G401 (cell line): ENCODE measurements around the gene KCNG4. TPM values are rescaled to one million over a fixed set of nuclear protein-coding genes. Genes with fewer than 3 reads are reported as not detected.

Source experiments
- DNase-seq: peaks from one replicate; pipeline ENCODE4 v3.0.0-alpha.2; 2015; ENCODE audit warnings: low spot score
- in situ Hi-C: cut with HindIII; loops from 2 replicates; pipeline ENCODE4 v1.10.0; 2016; ENCODE audit warnings: low sequenced_read_pairs, mixed read lengths
- total RNA-seq: library from RNA; depleted of rRNA; stranded (reverse); fragments of >200 nt; shearing (Covaris generic); gene quantifications from 2 replicates; pipeline ENCODE4 v1.2.3, GENCODE V29; 2014; rRNA removed

The KCNG4 gene
- not detected in 2 replicates for total RNA-seq

GRCh38 chr16:84239909-84240308 lies at the start of gene KCNG4:
Gene KCNG4, minus strand, starts transcription at chr16:84240012. Its CDS starts 2,527 bp downstream, at chr16:84237485.
- DNase-seq: no peak
- in situ Hi-C loops: no loop called here

GRCh38 chr16:84288902-84289301 lies 49.1 kb upstream of the KCNG4 start:
- DNase-seq: no peak
- in situ Hi-C loops: no loop called here

GRCh38 chr16:84286578-84287240 lies 46.9 kb upstream of the KCNG4 start:
- in situ Hi-C loops: no loop called here
- no peak for DNase-seq

GRCh38 chr16:84284154-84284722 lies 44.4 kb upstream of the KCNG4 start:
- DNase-seq: no peak
- in situ Hi-C loops: no loop called here

GRCh38 chr16:84283314-84284153 lies 43.7 kb upstream of the KCNG4 start:
- DNase-seq: no peak
- in situ Hi-C loops: no loop called here

GRCh38 chr16:84282533-84282932 lies 42.7 kb upstream of the KCNG4 start:
- in situ Hi-C loops: no loop called here
- DNase-seq: no peak

GRCh38 chr16:84281074-84281473 lies 41.3 kb upstream of the KCNG4 start:
- in situ Hi-C loops: no loop called here
- DNase-seq: no peak

GRCh38 chr16:84279881-84280280 lies 40.1 kb upstream of the KCNG4 start:
- in situ Hi-C loops: no loop called here
- no peak for DNase-seq

- in situ Hi-C loops: no loop called here
- peak; percentile 35 for DNase-seq
Observed at GRCh38 chr16:84278968-84279367, 39.2 kb upstream of the KCNG4 start.

- in situ Hi-C loops: no loop called here
- no peak for DNase-seq
Observed at GRCh38 chr16:84278333-84278732, 38.5 kb upstream of the KCNG4 start.

GRCh38 chr16:84277244-84277823 lies 37.5 kb upstream of the KCNG4 start:
- DNase-seq: peak; percentile 26
- in situ Hi-C loops: no loop called here

GRCh38 chr16:84275585-84276151 lies 35.9 kb upstream of the KCNG4 start:
- in situ Hi-C loops: no loop called here
- no peak for DNase-seq

GRCh38 chr16:84274515-84274914 lies 34.7 kb upstream of the KCNG4 start:
- in situ Hi-C loops: no loop called here

GRCh38 chr16:84272740-84273320 lies 33.0 kb upstream of the KCNG4 start:
- no peak for DNase-seq
- in situ Hi-C loops: no loop called here

More at GRCh38 chr16:84274515-84274914, 34.7 kb upstream of the KCNG4 start:
- DNase-seq: no peak

- in situ Hi-C loops: no loop called here
- DNase-seq: no peak
Observed at GRCh38 chr16:84271866-84272265, 32.1 kb upstream of the KCNG4 start.

GRCh38 chr16:84271037-84271436 lies 31.2 kb upstream of the KCNG4 start:
- in situ Hi-C loops: no loop called here
- DNase-seq: no peak

- in situ Hi-C loops: no loop called here
- no peak for DNase-seq
Observed at GRCh38 chr16:84270531-84270930, 30.7 kb upstream of the KCNG4 start.

- in situ Hi-C loops: no loop called here
- no peak for DNase-seq
Observed at GRCh38 chr16:84270071-84270470, 30.3 kb upstream of the KCNG4 start.
